Stimulated activated CD4-positive, alpha-beta T cell treated with anti-CD3 and anti-CD28 coated beads, TNF-alpha, amount 100 ng/mL, for 48 hours (primary cell): ENCODE data around the gene CGB8.
"Not testable (repeated sequence)": the region's sequence is repeated elsewhere in the genome, so short reads cannot be mapped to it uniquely, and the experiment has no call there.

Experiments used
- DNase-seq, 3 donors: peaks; one replicate each; pipeline ENCODE4 v3.0.0-alpha.2; 2020; ENCODE audit warnings: low read depth in 3 of 3

CGB8 gene

GRCh38 chr19:49030323-49030722 is 18.6 kb downstream of the CGB8 start:
- DNase-seq, result not testable (repeated sequence)

- not testable (repeated sequence) for DNase-seq
Measured at GRCh38 chr19:49029749-49030148, 19.2 kb downstream of the CGB8 start.

- not testable (repeated sequence) for DNase-seq
Measured at GRCh38 chr19:49028686-49029085, 20.2 kb downstream of the CGB8 start.

GRCh38 chr19:49025599-49025998 is 23.3 kb downstream of the CGB8 start:
- DNase-seq, result not testable (repeated sequence)

- not testable (repeated sequence) for DNase-seq
Measured at GRCh38 chr19:49025088-49025487, 23.8 kb downstream of the CGB8 start.

- not testable (repeated sequence) for DNase-seq
Measured at GRCh38 chr19:49024233-49024632, 24.7 kb downstream of the CGB8 start, which contains the start of gene CGB3. Gene CGB3 (minus strand): TSS chr19:49024333. CDS start chr19:49023971, 362 bp downstream.

GRCh38 chr19:49022116-49022515 is 26.8 kb downstream of the CGB8 start:
- no peak for DNase-seq

GRCh38 chr19:49020931-49021895 is 27.7 kb downstream of the CGB8 start:
- DNase-seq, result no peak

- DNase-seq, result no peak
Measured at GRCh38 chr19:49020342-49020741, 28.6 kb downstream of the CGB8 start.

- DNase-seq, result peak; percentile 32 to 73 (median 38)
Measured at GRCh38 chr19:49019242-49019932, 29.5 kb downstream of the CGB8 start.

GRCh38 chr19:49018388-49019241 is 30.3 kb downstream of the CGB8 start:
- not testable (repeated sequence) for DNase-seq

- DNase-seq, result peak; percentile 30 to 50 (median 38)
Measured at GRCh38 chr19:49017666-49018351, 31.1 kb downstream of the CGB8 start.

GRCh38 chr19:49017041-49017665 is 31.8 kb downstream of the CGB8 start, which contains the start of gene LHB:
Gene LHB (minus strand): TSS chr19:49017091. CDS start chr19:49017081, 10 bp downstream.
- no peak for DNase-seq

GRCh38 chr19:49016067-49016839 is 32.7 kb downstream of the CGB8 start:
- no peak for DNase-seq

- DNase-seq, result no peak
Measured at GRCh38 chr19:49014870-49015255, 34.0 kb downstream of the CGB8 start.

GRCh38 chr19:49014123-49014869 is 34.6 kb downstream of the CGB8 start:
- no peak for DNase-seq

GRCh38 chr19:49011194-49011593 is 37.7 kb downstream of the CGB8 start:
- DNase-seq, result no peak

GRCh38 chr19:49010453-49010852 is 38.5 kb downstream of the CGB8 start:
- DNase-seq, result no peak

- DNase-seq, result no peak
Measured at GRCh38 chr19:49009828-49010227, 39.1 kb downstream of the CGB8 start.
